ENCODE data around the gene PIK3AP1.

PIK3AP1 gene

DNA sequence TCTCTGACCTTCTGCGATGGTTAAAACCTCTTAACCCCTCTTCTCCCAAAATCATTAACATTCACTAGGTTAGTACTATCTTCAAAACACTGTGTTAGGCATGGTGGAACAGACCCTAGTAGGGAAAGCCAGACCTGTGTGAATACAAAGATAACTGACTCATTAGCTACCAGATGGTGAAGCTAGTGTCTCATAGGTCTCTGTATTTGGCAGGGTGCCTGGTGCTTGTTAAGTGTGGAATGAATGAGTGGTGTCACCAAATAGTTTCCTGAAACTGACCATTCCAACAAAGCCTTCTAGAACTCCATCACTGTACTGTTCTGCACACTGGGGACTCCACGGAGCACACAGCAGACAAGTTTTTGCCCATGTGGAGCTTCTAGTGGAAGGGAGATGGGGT lies 105.8 kb downstream of the PIK3AP1 start:
- DNase-seq (ENCODE audit: low read depth in 2 of 3, low spot score in 1 of 3) = no peak

DNA sequence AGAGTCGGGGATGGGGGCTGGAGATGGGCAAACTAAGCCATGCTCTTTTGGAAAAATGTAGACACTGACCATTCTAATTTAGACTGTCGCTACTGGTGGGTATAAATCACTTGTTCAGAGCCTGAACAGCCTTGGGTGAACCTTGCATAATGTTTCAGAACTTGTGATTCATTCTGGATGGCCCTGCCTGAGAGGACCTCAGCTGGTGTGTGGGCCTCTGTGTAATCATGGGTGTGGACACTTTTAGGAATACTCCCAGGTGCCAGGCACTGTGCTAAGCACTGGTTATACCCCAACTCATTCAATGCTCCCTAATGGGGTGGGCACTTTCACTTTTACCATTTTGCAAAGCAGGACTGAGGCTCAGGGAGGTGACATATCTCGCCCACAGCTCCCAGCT lies 106.7 kb downstream of the PIK3AP1 start:
- DNase-seq (ENCODE audit: low read depth in 2 of 3, low spot score in 1 of 3) = no peak

DNA sequence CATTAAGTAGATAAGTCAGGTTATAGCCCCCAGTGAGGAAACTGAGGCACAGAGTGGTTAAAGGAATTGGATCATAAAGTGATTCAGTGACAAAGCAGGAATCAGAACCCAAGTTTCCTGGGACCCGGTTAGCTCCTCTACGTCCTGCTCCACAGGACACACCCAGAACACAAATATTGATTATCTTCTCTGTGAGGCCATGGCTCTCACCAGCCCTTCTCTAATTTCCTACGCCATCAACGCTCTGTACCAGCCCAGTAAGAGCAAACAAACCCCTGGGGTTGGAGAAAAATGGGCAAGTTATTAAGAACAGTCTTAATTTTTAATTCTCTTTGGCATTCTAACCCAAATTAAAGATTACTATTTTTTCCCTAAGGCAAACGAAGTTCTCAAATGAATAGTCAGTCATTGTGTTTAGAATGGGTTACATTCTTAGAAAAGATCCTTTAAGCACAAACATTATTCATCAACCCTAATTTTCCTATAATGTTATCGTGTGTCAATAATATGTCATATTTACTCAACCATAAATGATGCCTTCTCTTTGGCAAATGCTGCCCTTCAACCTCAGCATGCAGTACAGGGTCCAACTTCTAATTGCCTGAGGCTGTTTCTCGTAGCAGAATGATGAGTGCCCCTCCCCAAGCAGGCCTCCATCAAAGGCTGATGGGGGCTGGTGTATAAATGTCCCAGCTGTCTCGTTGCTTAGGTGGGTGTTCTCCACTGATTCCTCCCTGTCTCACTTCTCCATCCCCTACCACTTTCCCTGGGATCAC lies 108.1 kb downstream of the PIK3AP1 start:
- DNase-seq (ENCODE audit: low read depth in 2 of 3, low spot score in 1 of 3) = no peak

DNA sequence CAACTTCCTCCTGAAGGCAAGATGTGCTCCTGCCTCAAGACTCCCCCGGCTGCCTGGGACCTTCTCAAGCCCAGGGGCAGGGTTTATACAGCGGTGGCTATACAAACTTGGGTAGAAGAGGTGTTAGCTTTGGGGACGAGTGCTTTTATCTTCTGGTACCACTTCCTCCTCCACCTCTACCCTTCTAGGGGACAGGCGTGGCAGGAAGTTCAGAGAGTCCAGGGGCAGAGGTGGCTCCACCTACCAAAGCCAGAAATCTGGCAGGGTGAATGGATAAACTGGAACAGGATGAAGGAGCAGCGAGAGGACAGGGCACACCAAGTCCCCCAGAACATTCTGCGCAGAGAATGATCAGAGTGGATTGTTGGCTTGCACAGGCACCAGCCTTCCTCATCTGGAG lies 109.5 kb downstream of the PIK3AP1 start:
- no peak for DNase-seq (ENCODE audit: low read depth in 2 of 3, low spot score in 1 of 3)

DNA sequence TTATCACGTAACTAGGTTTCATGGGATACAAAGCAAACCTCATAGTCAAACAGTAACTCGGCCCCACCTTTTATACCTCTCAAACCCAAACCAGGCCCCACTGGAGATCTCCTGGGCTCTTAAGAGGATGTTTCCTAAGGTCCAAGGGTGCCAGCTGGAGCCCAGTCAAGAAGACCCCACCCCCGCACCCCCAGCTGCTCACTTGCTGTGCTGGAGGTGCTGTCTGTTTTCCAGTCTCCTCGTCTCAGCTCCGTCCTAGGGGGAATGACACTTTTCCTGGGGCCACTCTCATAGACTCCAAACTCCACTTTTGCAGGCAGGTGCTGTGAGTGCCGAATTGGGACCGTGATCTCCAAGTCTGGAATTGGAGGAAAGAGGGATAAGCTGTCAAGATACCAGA lies 110.8 kb downstream of the PIK3AP1 start:
- DNase-seq (ENCODE audit: low read depth in 2 of 3, low spot score in 1 of 3) = no peak

DNA sequence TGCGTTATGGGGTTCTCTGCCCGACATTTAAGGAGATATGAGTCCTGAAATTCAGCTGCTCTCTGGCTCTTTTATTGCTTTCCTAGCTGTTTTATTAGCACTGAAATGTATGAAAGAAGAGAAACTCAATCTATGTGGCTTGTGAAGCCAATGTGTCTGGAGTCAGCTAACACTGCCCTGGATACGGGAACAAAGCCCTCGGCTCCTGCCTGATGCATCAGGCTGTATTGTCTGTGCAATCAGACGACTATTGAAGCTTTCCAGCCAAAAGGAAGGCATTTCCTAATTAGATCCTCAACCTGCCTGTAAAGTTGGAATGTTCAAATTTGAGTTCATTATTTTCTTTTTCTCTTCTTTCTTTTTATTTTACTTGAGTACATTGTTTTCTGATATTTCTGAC lies 111.5 kb downstream of the PIK3AP1 start:
- DNase-seq (ENCODE audit: low read depth in 2 of 3, low spot score in 1 of 3) = no peak

DNA sequence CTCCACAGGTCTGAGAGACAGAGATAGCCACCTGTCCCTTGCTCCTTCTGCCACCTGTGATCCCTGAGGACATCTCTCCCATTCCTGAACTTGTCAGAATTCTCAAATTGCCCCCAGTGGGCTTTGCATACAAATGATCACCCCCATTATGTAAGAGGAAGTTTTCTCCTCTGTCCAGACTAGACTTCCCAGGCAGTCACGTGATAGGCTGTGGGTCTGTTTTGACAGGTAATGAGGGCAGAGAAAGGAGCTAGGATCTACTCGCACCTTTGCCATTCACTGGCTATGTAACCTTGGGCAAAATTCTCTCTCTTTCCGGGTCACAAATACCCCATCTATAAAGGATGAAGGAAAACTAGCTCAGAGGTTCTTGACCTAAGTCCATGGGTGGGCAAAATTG lies 112.1 kb downstream of the PIK3AP1 start:
- DNase-seq (ENCODE audit: low read depth in 2 of 3, low spot score in 1 of 3) = no peak

DNA sequence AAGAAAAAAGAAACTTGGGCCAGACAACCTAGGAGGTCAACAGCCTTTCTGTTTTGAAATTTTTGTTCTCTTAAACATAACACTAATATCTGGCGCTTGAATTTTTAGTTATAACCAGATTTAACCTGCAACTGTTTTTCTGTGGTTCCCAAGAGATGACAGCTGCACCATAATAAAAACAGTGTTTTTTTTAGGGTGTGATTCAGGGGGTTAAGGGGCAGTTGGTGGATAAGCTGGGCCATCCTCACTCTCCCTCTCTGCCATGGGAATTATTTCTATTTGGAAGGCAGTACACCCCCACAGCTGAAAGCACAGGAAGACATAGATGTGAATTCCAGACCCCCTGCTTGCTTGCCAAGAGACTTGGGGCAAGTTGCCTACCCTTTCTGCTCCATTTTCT lies 113.4 kb downstream of the PIK3AP1 start:
- DNase-seq (ENCODE audit: low read depth in 2 of 3, low spot score in 1 of 3) = no peak

DNA sequence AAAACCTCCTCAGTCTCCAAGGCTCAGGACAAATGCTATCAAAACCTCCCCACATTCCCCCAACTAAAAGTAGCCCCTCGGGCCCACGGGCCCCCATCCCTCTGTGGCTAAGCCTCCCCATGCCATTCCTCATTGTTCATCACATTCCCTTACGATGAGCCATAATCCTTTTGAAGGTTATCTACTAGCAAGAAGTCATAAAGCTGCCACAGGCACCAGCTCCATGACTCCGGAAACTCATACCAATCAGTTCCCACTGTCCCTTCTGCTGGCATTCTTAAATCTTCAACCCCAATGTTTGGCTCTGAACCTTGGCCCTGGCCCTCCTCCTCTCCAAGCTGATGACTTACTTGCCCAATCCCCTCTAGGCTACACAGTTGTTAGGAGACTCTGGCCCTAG lies 114.1 kb downstream of the PIK3AP1 start:
- DNase-seq (ENCODE audit: low read depth in 2 of 3, low spot score in 1 of 3) = no peak

DNA sequence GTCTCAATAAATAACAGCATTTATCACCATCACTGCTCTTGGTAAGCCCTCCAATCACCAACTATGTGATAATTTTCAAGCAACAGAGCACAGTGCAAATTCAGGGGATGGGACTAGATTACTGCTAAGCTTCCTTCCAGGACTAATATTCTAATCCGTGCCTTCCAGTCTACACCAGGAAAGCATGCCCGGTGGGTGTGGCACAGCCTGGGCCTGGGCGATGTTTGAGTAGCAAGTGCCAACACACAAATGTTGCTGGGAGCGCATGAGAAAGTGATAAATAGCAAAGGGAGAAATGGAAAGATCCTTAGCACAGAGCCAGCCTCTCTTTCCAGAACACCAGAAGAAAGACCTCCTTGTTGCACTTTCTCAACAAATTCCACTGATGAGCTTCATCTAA lies 120.0 kb downstream of the PIK3AP1 start:
- DNase-seq (ENCODE audit: low read depth in 2 of 3, low spot score in 1 of 3) = no peak

DNA sequence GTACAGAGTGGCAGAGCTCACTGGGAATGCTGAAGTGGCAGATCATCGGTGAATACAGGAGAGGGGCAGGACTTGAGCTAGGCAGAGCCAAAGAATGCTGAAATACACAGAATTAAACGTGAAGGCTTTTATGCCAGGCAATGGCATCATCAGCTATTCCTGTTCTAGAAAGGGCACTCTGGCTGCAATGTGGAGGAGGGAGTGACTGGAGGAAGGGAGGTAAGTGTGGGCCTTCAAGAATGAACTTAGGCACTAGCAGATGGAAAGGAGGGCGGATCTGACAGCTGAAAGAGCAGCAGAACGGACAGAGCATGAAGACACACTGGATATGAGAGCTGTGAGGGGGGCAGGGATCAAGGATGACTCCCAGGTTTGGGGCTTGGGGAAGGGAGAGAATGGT lies 121.5 kb downstream of the PIK3AP1 start:
- no peak for DNase-seq (ENCODE audit: low read depth in 2 of 3, low spot score in 1 of 3)

DNA sequence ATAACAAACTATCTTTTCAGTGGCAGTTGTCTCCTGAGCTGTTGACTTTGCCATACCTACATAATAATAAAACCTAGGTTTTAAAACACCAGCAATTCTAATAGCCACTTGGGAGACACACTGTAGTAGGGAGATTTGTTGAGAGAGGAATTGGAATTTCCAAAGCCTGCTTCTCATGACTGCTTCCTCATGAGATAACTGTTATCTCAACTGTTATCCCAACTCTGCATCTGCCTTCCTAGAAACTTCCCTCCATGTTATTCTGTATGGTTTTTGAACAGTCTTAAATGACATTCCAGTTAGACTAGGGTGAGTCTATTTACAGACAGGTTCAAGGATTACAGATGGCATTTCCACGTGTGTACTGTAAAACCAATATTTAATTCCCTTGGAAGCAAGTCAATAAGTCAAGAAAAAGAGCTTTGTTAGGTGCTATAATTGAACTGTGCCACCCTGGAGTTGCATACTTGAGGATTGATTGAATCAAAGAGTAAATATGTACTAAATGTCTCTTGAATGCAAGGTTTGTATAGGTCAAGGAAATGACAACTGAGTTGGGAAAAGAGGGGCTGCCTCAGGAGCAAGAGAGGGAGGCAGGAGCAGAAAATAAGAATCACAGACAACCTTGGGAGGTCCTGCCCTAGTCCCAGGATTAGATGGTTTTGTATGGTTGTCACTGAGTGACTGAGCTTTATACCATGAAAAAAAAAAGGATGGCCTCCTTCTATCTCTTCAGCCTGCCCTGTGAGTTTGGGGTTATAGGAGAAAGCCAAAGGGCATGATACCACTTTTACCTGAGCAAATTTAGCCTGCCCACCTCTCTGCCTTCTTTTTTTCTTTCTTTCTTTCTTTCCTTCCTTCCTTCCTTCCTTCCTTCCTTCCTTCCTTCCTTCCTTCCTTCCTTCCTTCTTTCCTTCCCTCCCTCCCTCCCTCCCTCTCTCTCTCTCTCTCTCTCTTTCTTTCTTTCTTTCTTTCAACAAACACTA lies 123.6 kb downstream of the PIK3AP1 start:
- no peak for DNase-seq (ENCODE audit: low read depth in 2 of 3, low spot score in 1 of 3)

DNA sequence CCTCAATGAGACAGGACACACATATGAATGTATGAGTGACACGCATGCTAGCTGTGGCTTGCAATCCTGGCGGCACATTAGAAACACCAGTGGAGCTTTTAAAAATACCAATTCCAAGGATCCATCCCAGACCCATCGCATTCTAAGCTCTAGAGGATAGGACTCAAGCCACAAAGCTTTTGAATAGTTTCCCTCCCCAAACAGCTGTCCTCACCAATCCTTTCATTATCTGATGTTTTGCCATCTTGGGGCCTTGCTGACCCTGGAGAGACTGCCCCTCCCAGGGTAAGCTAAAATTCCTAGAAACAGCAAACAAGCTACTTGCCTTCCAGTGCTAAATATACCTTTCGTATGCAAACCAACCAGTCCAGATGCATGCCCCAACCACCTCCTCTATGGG lies 124.6 kb downstream of the PIK3AP1 start:
- no peak for DNase-seq (ENCODE audit: low read depth in 2 of 3, low spot score in 1 of 3)

DNA sequence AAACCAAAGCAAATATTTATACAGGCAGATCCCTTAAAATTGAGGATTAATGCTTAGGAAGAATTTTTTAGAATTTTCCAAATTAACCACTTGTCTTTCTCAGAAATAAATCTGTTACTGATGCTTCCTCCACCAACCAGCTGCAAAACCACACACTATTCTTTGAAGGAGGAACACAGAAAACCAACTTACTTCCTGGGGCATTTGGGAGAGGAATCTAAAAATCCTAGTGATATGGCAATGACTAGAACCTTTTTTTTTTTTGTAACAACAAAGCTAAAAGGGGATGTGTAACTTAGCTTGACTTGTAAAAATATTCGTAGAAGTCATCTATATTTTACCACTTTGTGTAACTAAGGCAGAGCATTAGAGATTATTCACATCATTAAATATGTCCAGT lies 128.4 kb downstream of the PIK3AP1 start:
- DNase-seq (ENCODE audit: low read depth in 2 of 3, low spot score in 1 of 3) = no peak

DNA sequence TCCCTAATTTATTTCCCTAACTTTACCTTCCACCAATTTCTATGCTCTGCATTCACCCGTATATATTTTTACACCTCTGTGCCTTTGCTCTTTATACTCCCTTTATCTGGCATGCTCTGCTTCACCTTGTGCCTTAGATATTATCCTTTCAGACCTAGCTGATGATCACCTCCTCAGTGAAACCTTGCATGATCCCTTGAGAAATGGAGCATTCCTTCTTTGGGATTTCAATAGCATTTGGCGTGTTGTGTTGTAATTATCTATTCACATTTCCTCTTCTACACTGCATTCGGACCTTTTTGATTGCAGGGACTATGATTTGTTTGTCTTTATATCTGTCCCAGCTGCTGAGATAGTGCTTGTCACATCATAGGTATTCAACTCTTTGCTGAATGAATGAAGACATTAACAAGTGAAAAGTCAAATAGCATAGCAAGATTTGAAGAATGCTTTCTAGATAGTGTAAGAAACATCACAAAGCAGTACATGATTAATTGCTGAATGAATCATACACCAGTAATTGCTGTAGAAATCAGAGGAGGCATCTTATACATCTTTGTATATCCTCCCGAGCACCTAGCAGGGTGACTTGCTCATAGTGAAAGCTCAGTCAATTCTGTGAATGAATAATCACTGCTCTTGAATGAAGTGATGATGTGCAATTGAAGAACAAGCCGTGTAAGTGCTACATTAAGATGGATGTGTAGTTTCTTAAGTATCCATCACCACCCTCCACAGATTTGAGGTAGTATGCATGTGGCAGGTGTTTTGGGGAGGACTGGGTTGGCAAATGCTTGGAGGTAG lies 131.5 kb downstream of the PIK3AP1 start:
- DNase-seq (ENCODE audit: low read depth in 2 of 3, low spot score in 1 of 3) = peak in 2 of 3 donors; percentile 20 to 34

DNA sequence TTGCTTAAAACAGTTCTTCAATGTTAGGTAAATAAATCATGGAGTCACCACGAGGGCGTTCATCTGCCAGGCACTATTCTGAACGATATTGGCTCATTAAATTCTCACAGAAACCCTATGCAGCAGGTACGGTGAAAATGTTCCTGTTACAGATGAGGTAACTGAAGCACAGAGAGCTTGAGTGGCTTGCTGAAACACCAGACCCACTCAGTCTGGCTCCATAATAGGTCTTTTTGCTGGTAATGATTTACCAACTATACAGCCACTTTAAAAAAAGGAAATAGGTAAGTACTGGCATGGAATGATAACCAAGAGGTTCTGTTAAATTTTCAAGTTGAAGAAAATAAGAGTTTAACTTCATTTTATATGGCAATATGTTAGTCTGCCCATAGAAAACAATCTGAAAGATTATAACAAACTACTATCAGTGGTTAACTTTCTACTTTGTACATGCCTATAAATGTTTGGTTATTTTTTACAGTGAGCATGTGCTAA lies 132.2 kb downstream of the PIK3AP1 start:
- DNase-seq (ENCODE audit: low read depth in 2 of 3, low spot score in 1 of 3) = no peak

DNA sequence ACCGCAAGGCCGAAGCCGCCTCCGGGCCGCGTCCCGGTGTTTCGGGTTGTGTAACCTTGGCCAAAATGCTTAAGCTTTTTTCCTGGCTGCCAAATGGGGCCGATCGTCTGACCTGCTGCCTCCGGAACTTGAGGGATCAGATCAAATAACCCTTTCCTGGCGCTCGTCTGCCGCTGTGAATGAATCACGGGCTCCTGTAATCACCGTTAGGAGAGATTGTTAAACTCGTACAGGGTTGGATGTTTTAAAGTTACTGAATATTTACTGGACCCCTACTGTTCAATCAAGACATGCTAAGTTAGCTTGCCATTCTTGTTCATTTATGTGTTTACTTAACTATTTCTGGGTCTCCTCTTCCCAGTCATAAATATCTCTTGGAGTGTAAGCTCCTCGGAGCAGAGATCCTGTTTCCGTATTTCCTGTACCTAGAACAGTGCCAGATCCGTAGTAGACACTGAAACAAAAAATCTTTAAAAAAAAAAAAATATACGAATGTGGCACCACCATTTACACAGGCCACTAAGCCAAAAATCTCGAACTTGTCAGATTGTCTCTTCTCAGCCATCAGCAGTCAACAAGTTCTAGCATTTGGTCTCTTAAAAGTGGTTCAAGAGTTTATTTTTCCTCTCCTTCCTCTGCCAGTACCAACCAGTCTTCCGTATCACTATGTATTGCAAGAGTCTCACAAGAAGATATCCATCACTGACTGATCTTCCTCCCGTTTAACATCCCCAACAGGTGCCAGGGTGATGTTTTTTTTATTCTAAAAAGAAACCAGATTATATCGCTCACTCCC lies 132.9 kb downstream of the PIK3AP1 start:
- DNase-seq (ENCODE audit: low read depth in 2 of 3, low spot score in 1 of 3) = peak in 2 of 3 donors; percentile 17 to 30

DNA sequence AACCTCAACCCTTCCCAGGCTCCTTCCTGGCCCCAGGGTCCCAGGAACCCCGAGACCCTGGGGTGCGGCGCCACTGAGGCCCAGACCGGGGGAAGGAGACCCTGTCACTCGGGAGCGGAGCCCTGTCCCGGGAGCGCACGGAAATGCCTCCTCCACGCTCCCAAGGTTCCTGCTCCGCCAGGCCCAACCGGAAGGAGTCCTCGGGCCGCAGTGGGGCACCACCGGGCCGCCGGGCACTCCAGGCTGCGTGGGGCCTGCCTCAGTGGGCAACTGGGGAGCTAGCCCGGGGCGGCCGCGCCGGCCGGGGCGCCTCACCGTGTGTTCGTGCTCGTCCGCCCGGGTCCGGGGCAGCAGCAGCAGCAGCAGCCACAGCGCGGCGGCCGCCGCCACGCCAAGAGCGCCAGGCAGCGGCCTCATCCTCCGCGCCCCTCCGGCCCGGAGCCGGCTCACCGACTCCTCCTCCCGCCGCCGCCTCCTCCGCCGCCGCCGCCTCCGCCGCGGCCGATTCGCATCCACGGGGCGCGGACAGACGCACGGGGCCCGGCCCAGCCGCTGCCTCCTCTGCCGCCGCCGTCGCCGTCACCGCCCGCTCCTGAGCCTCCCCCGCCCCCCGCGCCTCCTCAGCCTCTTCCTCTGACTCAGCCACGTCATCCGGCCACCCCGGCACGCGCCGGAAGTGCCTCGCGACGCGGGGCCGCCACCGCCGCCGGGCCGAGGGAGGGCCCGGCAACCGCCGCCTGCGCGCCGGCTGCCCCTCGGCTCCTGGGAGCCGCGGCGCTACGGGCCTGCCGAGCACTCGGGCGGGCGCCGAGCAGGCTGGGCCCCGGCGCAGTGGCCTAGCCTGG lies 133.7 kb downstream of the PIK3AP1 start, which contains the start of gene TM9SF3:
Gene TM9SF3 (minus strand): TSS at position 594 of the 845 bp plus-strand sequence. CDS start 177 bp downstream, at position 417.
- peak; percentile 83 to 92 (median 85) for DNase-seq (ENCODE audit: low read depth in 2 of 3, low spot score in 1 of 3)

DNA sequence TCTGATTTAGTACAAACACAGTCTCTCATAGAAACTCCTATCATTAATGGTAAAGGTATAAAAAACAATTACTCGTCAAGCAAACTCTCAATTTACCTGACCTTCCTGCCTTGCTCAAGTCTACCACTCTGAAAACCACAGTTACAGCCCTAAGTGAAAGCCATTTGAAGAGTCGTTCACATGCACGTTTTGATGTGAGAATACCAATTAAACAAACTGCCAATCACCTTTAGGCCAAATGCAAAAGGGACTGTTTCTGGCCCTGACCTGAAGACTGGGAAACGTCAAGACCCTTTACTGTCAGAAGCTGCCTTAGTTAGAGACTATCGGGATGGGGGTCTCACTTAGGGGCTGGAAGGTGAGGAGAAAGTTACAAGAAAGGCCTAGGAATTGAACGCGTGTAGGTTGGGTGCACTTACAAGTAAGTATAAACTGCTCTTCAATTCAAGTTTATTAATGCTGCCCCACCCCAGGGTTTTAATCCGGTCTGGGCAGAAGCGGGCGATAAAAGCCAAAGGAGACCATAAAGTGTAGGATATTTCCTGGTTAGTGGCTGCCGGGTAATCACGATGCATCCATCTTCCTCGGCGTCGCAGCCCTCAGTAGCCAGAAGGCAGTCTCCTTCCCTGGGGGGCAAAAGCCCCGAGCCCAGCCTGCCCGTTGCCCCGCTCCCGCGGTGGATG lies 134.4 kb downstream of the PIK3AP1 start:
- DNase-seq (ENCODE audit: low read depth in 2 of 3, low spot score in 1 of 3) = no peak

Data from stimulated activated CD4-positive, alpha-beta T cell treated with anti-CD3 and anti-CD28 coated beads, Interleukin-12 subunit alpha, Interleukin-12 subunit beta, amount 100 ng/mL, for 48 hours (primary cell).